ENCODE data around the gene NDUFS1.
A peak's percentile ranks its signal among the peaks of the same experiment; 100 is the strongest.

DNA sequence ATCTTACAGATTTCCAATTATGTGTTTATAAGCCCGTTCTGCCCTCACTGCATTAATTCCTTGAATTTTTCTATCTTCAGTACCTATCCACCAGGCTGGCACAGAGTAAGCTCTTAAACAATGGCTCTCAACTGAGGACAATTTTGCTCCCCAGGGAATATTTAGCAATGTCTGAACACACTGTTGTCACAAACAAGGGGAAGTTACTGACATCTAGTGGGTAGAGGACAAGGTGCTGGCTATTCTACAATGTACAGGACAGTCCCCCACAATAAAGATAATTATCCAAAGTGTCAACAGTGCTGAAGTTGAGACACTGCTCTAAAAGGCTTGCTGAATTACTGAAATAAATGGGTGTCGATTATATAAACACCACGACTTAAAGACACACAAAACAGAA lies 5.0 kb downstream of the NDUFS1 start:
- TF ChIP-seq, protein P1, sequence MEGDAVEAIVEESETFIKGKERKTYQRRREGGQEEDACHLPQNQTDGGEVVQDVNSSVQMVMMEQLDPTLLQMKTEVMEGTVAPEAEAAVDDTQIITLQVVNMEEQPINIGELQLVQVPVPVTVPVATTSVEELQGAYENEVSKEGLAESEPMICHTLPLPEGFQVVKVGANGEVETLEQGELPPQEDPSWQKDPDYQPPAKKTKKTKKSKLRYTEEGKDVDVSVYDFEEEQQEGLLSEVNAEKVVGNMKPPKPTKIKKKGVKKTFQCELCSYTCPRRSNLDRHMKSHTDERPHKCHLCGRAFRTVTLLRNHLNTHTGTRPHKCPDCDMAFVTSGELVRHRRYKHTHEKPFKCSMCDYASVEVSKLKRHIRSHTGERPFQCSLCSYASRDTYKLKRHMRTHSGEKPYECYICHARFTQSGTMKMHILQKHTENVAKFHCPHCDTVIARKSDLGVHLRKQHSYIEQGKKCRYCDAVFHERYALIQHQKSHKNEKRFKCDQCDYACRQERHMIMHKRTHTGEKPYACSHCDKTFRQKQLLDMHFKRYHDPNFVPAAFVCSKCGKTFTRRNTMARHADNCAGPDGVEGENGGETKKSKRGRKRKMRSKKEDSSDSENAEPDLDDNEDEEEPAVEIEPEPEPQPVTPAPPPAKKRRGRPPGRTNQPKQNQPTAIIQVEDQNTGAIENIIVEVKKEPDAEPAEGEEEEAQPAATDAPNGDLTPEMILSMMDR (IDR thresholded peaks at IDR 0.05 in 2 of 3, conservative IDR thresholded peaks at IDR 0.05 in 1 of 3; ENCODE audit: control insufficient read depth in 2 of 3, extremely low read depth in 1 of 3, insufficient read depth in 1 of 3, low read depth in 3 of 3, low read length in 3 of 3), result peak; percentile 37 to 61 (median 59); a peak in 5 of 6 replicates
- TF ChIP-seq EZH2 (IDR thresholded peaks at IDR 0.05; ENCODE audit: borderline replicate concordance, control insufficient read depth, low read depth, low read length), result no peak
- no peak for TF ChIP-seq EGR1 (IDR thresholded peaks at IDR 0.05; ENCODE audit: borderline replicate concordance in 1 of 2, low read depth in 2 of 2, low read length in 2 of 2)

Measured in GM12878 (cell line).